ENCODE measurements around the gene STK35. TPM values are rescaled to one million over a fixed set of nuclear protein-coding genes. Genes with fewer than 3 reads are reported as not detected.

Gene STK35
- total and polyA plus RNA-seq, 9 of the 15 experiments (the other 6 are each of a cell fraction or from before 2014, with no cell fraction given): 1.0 to 11.0 (median 6.3) TPM

- TF ChIP-seq ZNF280A (IDR thresholded peaks at IDR 0.05; ENCODE audit: low read depth, partially characterized antibody): no peak
- TF ChIP-seq SMC3 (conservative IDR thresholded peaks at IDR 0.05; ENCODE audit: insufficient read depth, low read depth, low read length): no peak
- no peak for TF ChIP-seq CBX1 (IDR thresholded peaks at IDR 0.05; ENCODE audit: low read depth)
- no peak for TF ChIP-seq MTA2 (IDR thresholded peaks at IDR 0.05; ENCODE audit: low read depth)
- no peak for TF ChIP-seq NELFE (IDR thresholded peaks at IDR 0.05; ENCODE audit: insufficient read depth, insufficient read length)
- no peak for TF ChIP-seq GATAD2B (IDR thresholded peaks at IDR 0.05; ENCODE audit: borderline replicate concordance)
- TF ChIP-seq ZNF224 (CRISPR knock-in tag; IDR thresholded peaks at IDR 0.05): no peak
- no peak for TF ChIP-seq MXI1 (IDR thresholded peaks at IDR 0.05; ENCODE audit: low read depth, low read length)
Measured at GRCh38 chr20:2052741-2053140, 48.9 kb upstream of the STK35 start (continued).

GRCh38 chr20:2053615-2054014 is 48.0 kb upstream of the STK35 start:
- H3K9ac ChIP-seq (ENCODE audit: insufficient read depth in 1 of 2, low read depth in 2 of 2, low read length in 2 of 2): no peak overlapping the region
- POLR2A ChIA-PET: no interaction called here
- no TSS peak for BruUV-seq (replicated peaks)
- H2AFZ ChIP-seq (ENCODE audit: low read depth, low read length): no peak overlapping the region
- CTCF ChIA-PET (ENCODE audit: low intra/inter-chr PET ratio): no interaction called here
- no peak for FAIRE-seq
- H3K36me3 ChIP-seq (ENCODE audit: control insufficient read depth, insufficient read depth, low read length): no peaks in the 10 kb centered on the region
- in situ Hi-C loops (cut with MboI): no loop called here
- no peaks in the 10 kb centered on the region for H4K20me1 ChIP-seq (replicated peaks; ENCODE audit: control insufficient read depth, insufficient read depth, low read length)
- H3K9me1 ChIP-seq (ENCODE audit: control insufficient read depth, insufficient read depth, low read length): no peaks in the 10 kb centered on the region
- no peak overlapping the region for H3K4me2 ChIP-seq (ENCODE audit: insufficient read depth, low read length)
- H3K27me3 ChIP-seq (ENCODE audit: control insufficient read depth in 2 of 2, insufficient read depth in 2 of 2, low read length in 2 of 2): peaks cover 0 to 5% of the 10 kb centered on the region in 2 experiments; a peak in 1 of 5 replicates
- DNase-seq (ENCODE audit: extremely low read depth in 1 of 4, low spot score in 3 of 4): no peak
- TF ChIP-seq SMC3 (conservative IDR thresholded peaks at IDR 0.05; ENCODE audit: insufficient read depth, low read depth, low read length) (no peak), YY1 (IDR thresholded peaks at IDR 0.05; ENCODE audit: borderline replicate concordance in 1 of 3, control insufficient read depth in 1 of 3, extremely low read depth in 1 of 3, insufficient read depth in 3 of 3, insufficient read length in 1 of 3, insufficient replicate concordance in 2 of 3, low read depth in 1 of 3, low read length in 2 of 3) (peak in 1 of 3 experiments; percentile 23)
- H3K4me3 ChIP-seq: no peak overlapping the region
- H3K9me3 ChIP-seq (replicated peaks; ENCODE audit: control insufficient read depth, insufficient read depth, low read depth, low read length): no peaks in the 10 kb centered on the region
- H3K4me1 ChIP-seq (replicated peaks in 1 of 2; ENCODE audit: control insufficient read depth in 2 of 2, insufficient read depth in 2 of 2, low read length in 2 of 2): no peaks in the 10 kb centered on the region
- intact Hi-C loops (cut with micrococcal nuclease): no loop called here
- ATAC-seq: no peak
- no peak overlapping the region for H3K27ac ChIP-seq (ENCODE audit: extremely low read depth, low read depth, low read length)
- no peaks in the 10 kb centered on the region for H3K79me2 ChIP-seq (ENCODE audit: control insufficient read depth, insufficient read depth, low read length)
